Lower leg skin (tissue), 4 donors: ENCODE measurements around the gene ACSL6. TPM values are rescaled to one million over a fixed set of nuclear protein-coding genes. Genes with fewer than 3 reads are reported as not detected.
A peak's percentile ranks its signal among the peaks of the same experiment; 100 is the strongest.

ENCODE experiments used
- DNase-seq, 2 donors: peaks; one replicate each; pipeline ENCODE4 v3.0.0-alpha.2; 2019; ENCODE audit warnings: low spot score in 2 of 2
- H3K4me3 ChIP-seq: fragments of 200-600 bp; sonication (generic); 2 replicates; pipeline ENCODE4 v1.5.1; 2017; ENCODE audit warnings: mild to moderate bottlenecking, low read depth; ENCODE audit not compliant: poor library complexity, severe bottlenecking
- CTCF ChIP-seq, 3 donors: fragments of 450-650 bp; IDR thresholded peaks; one replicate each; pipeline ENCODE4 v1.5.1; 2016; ENCODE audit warnings: antibody characterized with exemption in 3 of 3, mild to moderate bottlenecking in 3 of 3, moderate library complexity in 2 of 3
- POLR2A ChIP-seq, 2 donors: fragments of 450-650 bp; IDR thresholded peaks; one replicate each; pipeline ENCODE4 v1.6.1; 2016 to 2017; ENCODE audit warnings: antibody characterized with exemption in 2 of 2, mild to moderate bottlenecking in 1 of 2, moderate library complexity in 1 of 2
- WGBS, 2 donors: methylation state at CpG; one replicate each; pipeline ENCODE4 v1.1.5; 2018; 5-methylcytosine and 5-hydroxymethylcytosine counted together
- intact Hi-C: fragments of 100-400 bp; cut with DNase I; formaldehyde crosslinking; loops from one replicate; pipeline ENCODE4 v1.15.0; 2023; ENCODE audit warnings: low total_unique reads
- total RNA-seq, 4 donors: library from RNA; depleted of rRNA; stranded (reverse); fragments of >200 nt; gene quantifications; one replicate each; pipeline ENCODE4 v1.1.0, GENCODE V29; 2016

Gene ACSL6
- total RNA-seq, 4 donors from 2014 or later = 0.27 to 0.59 (median 0.32) TPM; not detected in 1

GRCh38 chr5:132050136-132050535, 38.7 kb upstream of the ACSL6 start:
- no peak overlapping the region for H3K4me3 ChIP-seq
- TF ChIP-seq CTCF (IDR thresholded peaks at IDR 0.05) = no peak
- no peak for TF ChIP-seq POLR2A (IDR thresholded peaks at IDR 0.05)
- 64 to 67% methylated on average over 5 of the region's 5 CpGs for WGBS, 2 donors
- peak; percentile 39 to 84 for DNase-seq
- intact Hi-C loops = no loop called here

- DNase-seq = peak in 1 of 2 donors; percentile 68
- H3K4me3 ChIP-seq = no peak overlapping the region
- intact Hi-C loops = no loop called here
- TF ChIP-seq CTCF (IDR thresholded peaks at IDR 0.05) (no peak), POLR2A (IDR thresholded peaks at IDR 0.05) (no peak)
- WGBS, 2 donors = 92 to 94% methylated on average over 12 of the region's 12 CpGs
Measured at GRCh38 chr5:132049559-132049958, 38.1 kb upstream of the ACSL6 start.

GRCh38 chr5:132049093-132049492, 37.6 kb upstream of the ACSL6 start:
- DNase-seq = peak in 1 of 2 donors; percentile 9
- intact Hi-C loops = no loop called here
- no peak overlapping the region for H3K4me3 ChIP-seq
- TF ChIP-seq POLR2A (IDR thresholded peaks at IDR 0.05) = no peak
- TF ChIP-seq CTCF (IDR thresholded peaks at IDR 0.05) = no peak
- WGBS, 2 donors = 56 to 60% methylated on average over 4 of the region's 4 CpGs

GRCh38 chr5:132046880-132047299, 35.4 kb upstream of the ACSL6 start:
- WGBS, 2 donors = 81% methylated on average over 7 of the region's 7 CpGs

GRCh38 chr5:132044207-132044606, 32.7 kb upstream of the ACSL6 start:
- 78 to 84% methylated on average over 10 of the region's 10 CpGs for WGBS, 2 donors
- no peak for TF ChIP-seq POLR2A (IDR thresholded peaks at IDR 0.05)
- TF ChIP-seq CTCF (IDR thresholded peaks at IDR 0.05) = no peak
- intact Hi-C loops = no loop called here
- no peak overlapping the region for H3K4me3 ChIP-seq
- peak in 1 of 2 donors; percentile 68 for DNase-seq

More at GRCh38 chr5:132046880-132047299, 35.4 kb upstream of the ACSL6 start:
- intact Hi-C loops = no loop called here
- TF ChIP-seq POLR2A (IDR thresholded peaks at IDR 0.05) (no peak), CTCF (IDR thresholded peaks at IDR 0.05) (no peak)
- no peak overlapping the region for H3K4me3 ChIP-seq
- peak in 1 of 2 donors; percentile 37 for DNase-seq

- no peak overlapping the region for H3K4me3 ChIP-seq
- no peak for DNase-seq
- WGBS, 2 donors = 43 to 51% methylated on average over 2 of the region's 2 CpGs
- TF ChIP-seq CTCF (IDR thresholded peaks at IDR 0.05) (no peak), POLR2A (IDR thresholded peaks at IDR 0.05) (no peak)
- intact Hi-C loops = no loop called here
Measured at GRCh38 chr5:132037353-132037752, 25.9 kb upstream of the ACSL6 start.
